NCI-H345 treated with DMSO at 0.1 percent for 48 hours (cell line): ENCODE results near the gene CTPS2.

Experiments
- DNase-seq: peaks from one replicate; lab custom pipeline; 2025; ENCODE audit not compliant: unreplicated experiment; lab: John Stamatoyannopoulos, UW

Gene CTPS2

GRCh38 chrX:16573781-16574180 lies 138.7 kb downstream of the CTPS2 start:
- no peak for DNase-seq

GRCh38 chrX:16567681-16568080 lies 144.8 kb downstream of the CTPS2 start:
- DNase-seq, result no peak

GRCh38 chrX:16566571-16566970 lies 145.9 kb downstream of the CTPS2 start:
- DNase-seq, result no peak

DNA sequence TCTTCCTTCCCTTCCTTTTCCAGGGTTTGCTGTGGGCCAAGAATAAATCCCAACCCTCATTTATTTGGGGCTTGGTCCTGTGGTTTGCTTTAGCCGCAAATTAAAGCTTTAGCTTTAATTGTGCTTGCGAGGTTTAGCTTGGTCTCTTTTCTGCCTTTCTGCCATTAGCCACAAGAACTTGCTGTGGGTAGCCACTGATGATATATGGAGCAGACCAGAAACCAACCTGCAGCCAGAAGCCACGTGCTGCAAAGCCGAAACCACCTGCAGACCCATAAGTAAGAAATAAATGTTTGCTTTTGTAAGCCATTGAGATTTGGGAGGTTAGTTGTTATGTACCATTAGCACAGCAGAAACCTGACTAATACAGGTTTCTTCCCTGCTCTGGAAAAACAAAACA lies 152.3 kb downstream of the CTPS2 start:
- DNase-seq, result no peak

DNA sequence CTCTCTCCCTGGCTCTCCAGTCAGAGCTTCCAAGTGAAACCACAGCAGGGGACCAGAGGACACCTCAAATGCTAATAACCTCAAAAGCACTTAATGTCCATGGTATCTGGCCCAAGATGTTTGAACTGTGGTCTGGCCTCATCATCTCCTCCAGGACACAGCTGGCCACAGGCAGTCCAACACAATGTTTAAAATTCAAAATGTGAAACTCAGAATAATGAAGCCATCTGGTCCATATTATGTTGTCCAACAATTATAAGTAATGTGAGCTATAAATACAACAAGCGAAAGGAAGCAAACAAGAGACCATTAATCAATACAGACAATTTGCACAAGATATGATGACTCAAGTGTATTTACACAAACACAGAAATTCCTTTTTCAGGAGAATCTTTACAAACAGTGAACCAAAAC lies 153.3 kb downstream of the CTPS2 start:
- DNase-seq, result no peak

- DNase-seq, result no peak
These were observed 154.0 kb downstream of the CTPS2 start for GRCh38 chrX:16558489-16558888.

DNA sequence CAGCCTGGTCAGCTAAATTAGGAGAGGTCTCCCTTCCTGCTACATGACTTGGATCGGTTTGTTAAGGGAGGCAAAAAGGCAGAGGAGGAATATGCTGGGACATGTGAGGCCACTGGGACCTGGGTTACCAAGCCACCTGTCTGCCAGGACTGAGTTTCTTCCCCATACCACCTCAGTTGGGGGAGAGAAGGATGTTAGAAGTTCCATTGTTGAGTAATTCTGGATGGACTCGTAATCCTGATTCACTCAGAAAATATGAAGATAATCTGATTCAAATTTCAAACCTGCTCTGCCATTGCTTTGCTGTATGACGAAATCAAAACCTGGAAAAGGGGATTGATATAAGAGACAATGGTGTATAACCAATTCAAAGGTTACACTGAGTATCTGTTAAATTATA lies 159.9 kb downstream of the CTPS2 start:
- no peak for DNase-seq

- no peak for DNase-seq
These were observed 164.8 kb downstream of the CTPS2 start for GRCh38 chrX:16547644-16548043.

DNA sequence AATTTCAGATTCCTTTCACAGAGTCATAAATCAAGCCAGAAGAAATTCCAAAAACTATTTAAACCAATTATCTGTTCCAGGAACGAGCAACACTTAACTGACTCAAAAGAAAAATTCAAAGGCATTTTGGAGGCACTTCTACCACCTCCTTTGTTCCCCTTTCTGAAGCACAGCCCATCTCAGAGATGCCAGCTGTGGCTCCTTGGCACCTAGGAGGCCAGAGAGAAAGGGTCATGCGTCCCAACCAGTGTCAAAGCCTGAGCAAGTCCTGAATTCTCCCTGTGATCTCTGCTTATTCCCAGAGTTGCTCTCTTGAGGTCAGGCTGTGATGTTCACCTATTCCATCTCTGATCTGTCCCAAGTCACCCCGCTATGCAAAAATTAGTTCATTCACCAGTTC lies 167.5 kb downstream of the CTPS2 start:
- no peak for DNase-seq
